GM12864 (cell line): Measurements from ENCODE around the gene PPARD.

ENCODE experiments used
- DNase-seq: peaks from one replicate; pipeline ENCODE4 v3.0.0-alpha.2; 2011; ENCODE audit warnings: low read depth
- H3K4me3 ChIP-seq: 2 replicates; pipeline ENCODE4 v1.5.1; 2011; ENCODE audit warnings: mild to moderate bottlenecking, low read depth, low read length, control low read depth
- CTCF ChIP-seq: IDR thresholded peaks from 2 replicates; pipeline ENCODE4 v1.5.1; 2011; ENCODE audit warnings: low read depth, mild to moderate bottlenecking, moderate library complexity, low read length, control low read depth, inconsistent platforms; ENCODE audit errors: missing control alignments

The PPARD gene

GRCh38 chr6:35391240-35391968, 49.0 kb downstream of the PPARD start:
- no peak for DNase-seq
- H3K4me3 ChIP-seq: no peak overlapping the region
- TF ChIP-seq CTCF: no peak

DNA sequence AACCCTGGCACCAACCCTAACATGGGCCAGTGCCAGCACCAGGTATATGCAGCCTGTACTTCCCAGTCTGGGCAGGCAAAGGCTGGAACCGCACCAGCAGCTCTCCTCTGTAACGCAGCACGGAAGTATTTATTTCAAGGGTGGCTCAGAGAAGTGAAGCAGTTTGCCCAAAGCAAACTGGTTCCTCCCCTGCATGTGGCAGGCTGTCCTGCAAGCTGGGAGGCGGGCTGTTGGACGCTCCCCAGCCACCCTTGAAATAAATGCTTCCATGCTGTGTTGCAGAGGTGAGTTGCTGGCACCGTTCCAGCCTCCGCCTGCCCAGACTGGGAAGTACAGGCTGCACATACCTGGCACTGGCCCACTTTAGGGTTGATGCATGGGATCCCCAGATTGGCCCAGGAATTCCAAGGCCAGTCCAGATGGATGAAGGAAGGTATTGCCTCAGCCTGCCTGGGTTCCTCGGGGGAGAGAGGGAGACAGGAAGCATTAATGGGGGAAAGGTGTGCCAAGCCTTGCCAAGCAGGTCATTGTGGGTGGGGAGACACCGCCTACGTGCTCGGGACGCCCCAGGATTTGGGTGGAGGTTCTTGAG, 49.8 kb downstream of the PPARD start:
- no peak for DNase-seq
- TF ChIP-seq CTCF: no peak
- H3K4me3 ChIP-seq: no peak overlapping the region

DNA sequence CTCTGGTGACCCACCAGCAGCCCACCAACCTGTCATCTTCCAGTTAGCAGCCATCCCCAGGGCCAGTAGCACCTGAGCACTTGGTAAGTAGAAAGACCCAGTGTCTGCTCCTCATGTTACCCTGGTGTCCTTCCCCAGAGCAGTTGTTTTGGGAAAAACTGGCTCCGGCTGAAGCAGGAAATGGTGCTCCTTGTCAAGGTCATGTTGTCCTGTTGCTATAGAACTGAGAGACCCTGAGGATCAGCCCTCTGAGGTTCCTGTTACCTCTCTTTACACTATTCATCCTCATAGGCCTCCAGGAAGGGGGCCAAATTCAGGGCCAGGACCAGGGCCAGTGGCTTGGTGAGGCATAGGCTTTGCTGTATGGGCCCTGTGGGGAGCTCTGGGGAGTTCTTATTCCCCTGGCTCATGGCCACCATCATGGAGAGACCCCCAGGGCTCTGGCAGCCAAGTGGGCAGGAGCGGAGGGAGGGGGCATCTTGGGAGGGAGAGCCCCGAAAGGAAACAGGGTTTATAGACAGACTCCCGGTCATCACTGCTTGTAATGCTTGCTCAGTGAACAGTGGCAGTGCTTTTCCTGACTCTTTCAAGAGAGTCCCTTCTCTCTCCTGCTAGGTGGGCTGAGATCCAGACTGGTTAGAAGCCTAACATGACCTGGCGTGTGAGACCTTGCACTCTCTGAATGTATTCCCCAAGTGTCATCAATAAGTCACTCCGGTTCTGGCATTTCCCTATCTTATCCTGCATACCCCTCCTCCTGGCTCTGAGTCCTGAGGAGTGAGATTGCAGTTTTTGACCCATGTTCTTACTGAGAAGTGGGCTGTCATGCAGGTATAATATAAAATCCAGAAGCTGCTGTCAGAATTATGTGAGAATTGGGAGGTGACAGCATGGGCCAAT, 50.7 kb downstream of the PPARD start:
- no peak for TF ChIP-seq CTCF
- DNase-seq: no peak
- no peak overlapping the region for H3K4me3 ChIP-seq

GRCh38 chr6:35396991-35397390, 54.6 kb downstream of the PPARD start:
- DNase-seq: no peak
- no peak overlapping the region for H3K4me3 ChIP-seq
- no peak for TF ChIP-seq CTCF

- DNase-seq: no peak
- H3K4me3 ChIP-seq: no peak overlapping the region
- TF ChIP-seq CTCF: no peak
Observed at GRCh38 chr6:35397806-35398418, 55.6 kb downstream of the PPARD start.

GRCh38 chr6:35398526-35398925, 56.2 kb downstream of the PPARD start:
- H3K4me3 ChIP-seq: no peak overlapping the region
- DNase-seq: no peak
- no peak for TF ChIP-seq CTCF
